Measurements from ENCODE around the gene ZNF83.

- TF ChIP-seq CTCF (IDR thresholded peaks at IDR 0.05) (no peak), POLR2A (IDR thresholded peaks at IDR 0.05) (no peak)
Measured at GRCh38 chr19:52640916-52641315, 2.8 kb upstream of the ZNF83 start.
